ENCODE data around the gene KPNA6. TPM values are rescaled to one million over a fixed set of nuclear protein-coding genes. Genes with fewer than 3 reads are reported as not detected.
A peak's percentile ranks its signal among the peaks of the same experiment; 100 is the strongest.

Gene KPNA6
- total RNA-seq, 2 experiments from 2014 or later, result 59.6 to 82.8 TPM

DNA sequence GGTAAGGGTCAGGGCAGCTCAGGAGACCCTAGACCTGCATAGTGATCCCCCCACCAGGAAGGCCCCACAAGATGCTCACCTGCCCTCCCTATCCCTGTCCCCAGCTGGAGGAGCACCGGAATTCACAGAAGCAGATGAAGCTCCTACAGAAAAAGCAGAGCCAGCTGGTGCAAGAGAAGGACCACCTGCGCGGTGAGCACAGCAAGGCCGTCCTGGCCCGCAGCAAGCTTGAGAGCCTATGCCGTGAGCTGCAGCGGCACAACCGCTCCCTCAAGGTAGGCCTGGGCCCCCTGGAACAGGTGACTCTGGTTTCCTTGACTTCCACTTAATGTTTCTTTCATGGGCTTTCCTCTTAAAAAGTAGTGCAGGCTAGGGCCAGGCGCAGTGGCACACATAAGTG is 80.0 kb downstream of the KPNA6 start:
- no peak for ATAC-seq
- CTCF ChIA-PET, result interaction anchor here (0.7 kb wide), 1 partner anchor 256 kb away, joined by 3 read pairs; no protein-coding TSS in a partner anchor

DNA sequence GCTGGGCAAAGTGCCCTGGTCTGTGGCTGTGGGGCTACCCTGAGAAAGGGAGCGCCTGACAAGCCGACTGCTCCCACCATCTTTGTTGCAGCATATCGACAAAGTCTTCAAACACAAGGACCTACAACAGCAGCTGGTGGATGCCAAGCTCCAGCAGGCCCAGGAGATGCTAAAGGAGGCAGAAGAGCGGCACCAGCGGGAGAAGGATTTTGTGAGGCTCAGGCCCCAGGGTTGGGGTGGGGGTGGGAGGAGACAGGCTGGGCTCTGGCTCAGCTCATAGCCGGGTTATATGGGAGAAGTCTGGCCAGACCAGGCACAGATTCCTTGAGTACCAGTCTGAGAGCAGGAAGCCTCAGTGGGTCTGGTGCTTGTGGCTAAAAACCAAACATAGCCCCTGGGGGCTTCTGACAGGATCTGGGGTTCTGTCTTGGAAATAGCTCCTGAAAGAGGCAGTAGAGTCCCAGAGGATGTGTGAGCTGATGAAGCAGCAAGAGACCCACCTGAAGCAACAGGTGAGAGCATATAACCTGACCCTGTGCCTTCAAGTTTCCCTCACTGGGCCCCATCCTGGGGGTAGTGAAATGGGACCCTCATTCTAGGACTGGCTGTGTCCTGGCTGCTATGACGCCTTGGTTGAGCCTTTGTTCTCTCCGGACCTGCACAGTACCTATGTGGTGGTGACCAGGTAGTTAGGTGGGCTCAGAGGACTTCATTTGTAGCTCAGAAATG is 84.5 kb downstream of the KPNA6 start:
- ATAC-seq (no peak), DNase-seq (no peak)
- Mint-ChIP-seq H3K27me3 (no peaks in the 10 kb centered on the region), H3K9me3 (ENCODE audit: low read depth) (no peaks in the 10 kb centered on the region), H3K27ac (no peak overlapping the region), H3K4me3 (no peak overlapping the region), H3K36me3 (peaks cover 73% of the 10 kb centered on the region), H3K4me1 (peaks cover 52% of the 10 kb centered on the region)
- CTCF ChIA-PET, result interaction anchor here (0.6 to 0.9 kb wide), 2 partner anchors 10 to 32 kb away, joined by 3 read pairs; no protein-coding TSS in a partner anchor

More for the DNA sequence above, 80.0 kb downstream of the KPNA6 start:
- H3K27me3 Mint-ChIP-seq, result no peaks in the 10 kb centered on the region
- H3K4me3 Mint-ChIP-seq, result no peak overlapping the region
- peaks cover 44% of the 10 kb centered on the region for H3K4me1 Mint-ChIP-seq
- no peak overlapping the region for H3K27ac Mint-ChIP-seq
- H3K9me3 Mint-ChIP-seq (ENCODE audit: low read depth), result no peaks in the 10 kb centered on the region
- no peak for DNase-seq
- H3K36me3 Mint-ChIP-seq, result peaks cover 67% of the 10 kb centered on the region

DNA sequence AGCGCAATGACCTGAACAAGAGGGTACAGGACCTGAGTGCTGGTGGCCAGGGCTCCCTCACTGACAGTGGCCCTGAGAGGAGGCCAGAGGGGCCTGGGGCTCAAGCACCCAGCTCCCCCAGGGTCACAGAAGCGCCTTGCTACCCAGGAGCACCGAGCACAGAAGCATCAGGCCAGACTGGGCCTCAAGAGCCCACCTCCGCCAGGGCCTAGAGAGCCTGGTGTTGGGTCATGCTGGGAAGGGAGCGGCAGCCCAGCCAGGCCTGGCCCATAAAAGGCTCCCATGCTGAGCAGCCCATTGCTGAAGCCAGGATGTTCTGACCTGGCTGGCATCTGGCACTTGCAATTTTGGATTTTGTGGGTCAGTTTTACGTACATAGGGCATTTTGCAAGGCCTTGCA is 87.1 kb downstream of the KPNA6 start:
- ATAC-seq, result no peak
- Mint-ChIP-seq H3K4me1 (peaks cover 68% of the 10 kb centered on the region), H3K4me3 (no peak overlapping the region), H3K36me3 (peaks cover 63% of the 10 kb centered on the region), H3K27ac (peak overlapping the region; percentile 17), H3K9me3 (ENCODE audit: low read depth) (no peaks in the 10 kb centered on the region), H3K27me3 (no peaks in the 10 kb centered on the region)
- CTCF ChIA-PET, result interaction anchor here (0.8 to 1.7 kb wide), 7 partner anchors 9 to 97 kb away, joined by 3 to 6 read pairs (median 3); partner anchors contain the start of genes HDAC1, IQCC and TXLNA
- no peak for DNase-seq

DNA sequence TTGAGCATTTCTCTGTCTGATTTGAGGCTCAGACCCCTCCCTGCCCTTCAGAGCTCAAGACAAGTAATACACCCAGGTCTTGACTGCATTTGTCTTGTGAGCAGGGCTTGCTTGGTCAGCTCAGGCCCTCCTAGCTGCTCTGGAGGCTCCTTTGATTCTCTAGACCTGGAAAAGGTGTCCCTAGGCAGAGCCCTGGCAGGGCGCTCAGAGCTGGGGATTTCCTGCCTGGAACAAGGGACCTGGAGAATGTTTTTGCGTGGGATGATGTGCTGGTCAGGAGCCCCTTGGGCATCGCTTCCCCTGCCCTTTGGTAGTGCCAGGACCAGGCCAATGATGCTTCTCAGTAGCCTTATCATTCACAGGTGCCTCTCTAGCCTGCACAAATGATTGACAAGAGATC is 87.7 kb downstream of the KPNA6 start:
- no peak for ATAC-seq
- CTCF ChIA-PET, result interaction anchor here (1.5 to 1.7 kb wide), 2 partner anchors 45 to 53 kb away, joined by 5 to 6 read pairs; no protein-coding TSS in a partner anchor
- Mint-ChIP-seq H3K4me3 (no peak overlapping the region), H3K4me1 (peaks cover 74% of the 10 kb centered on the region), H3K27me3 (no peaks in the 10 kb centered on the region), H3K27ac (peak overlapping the region; percentile 17), H3K9me3 (ENCODE audit: low read depth) (no peaks in the 10 kb centered on the region), H3K36me3 (peaks cover 58% of the 10 kb centered on the region)
- no peak for DNase-seq

DNA sequence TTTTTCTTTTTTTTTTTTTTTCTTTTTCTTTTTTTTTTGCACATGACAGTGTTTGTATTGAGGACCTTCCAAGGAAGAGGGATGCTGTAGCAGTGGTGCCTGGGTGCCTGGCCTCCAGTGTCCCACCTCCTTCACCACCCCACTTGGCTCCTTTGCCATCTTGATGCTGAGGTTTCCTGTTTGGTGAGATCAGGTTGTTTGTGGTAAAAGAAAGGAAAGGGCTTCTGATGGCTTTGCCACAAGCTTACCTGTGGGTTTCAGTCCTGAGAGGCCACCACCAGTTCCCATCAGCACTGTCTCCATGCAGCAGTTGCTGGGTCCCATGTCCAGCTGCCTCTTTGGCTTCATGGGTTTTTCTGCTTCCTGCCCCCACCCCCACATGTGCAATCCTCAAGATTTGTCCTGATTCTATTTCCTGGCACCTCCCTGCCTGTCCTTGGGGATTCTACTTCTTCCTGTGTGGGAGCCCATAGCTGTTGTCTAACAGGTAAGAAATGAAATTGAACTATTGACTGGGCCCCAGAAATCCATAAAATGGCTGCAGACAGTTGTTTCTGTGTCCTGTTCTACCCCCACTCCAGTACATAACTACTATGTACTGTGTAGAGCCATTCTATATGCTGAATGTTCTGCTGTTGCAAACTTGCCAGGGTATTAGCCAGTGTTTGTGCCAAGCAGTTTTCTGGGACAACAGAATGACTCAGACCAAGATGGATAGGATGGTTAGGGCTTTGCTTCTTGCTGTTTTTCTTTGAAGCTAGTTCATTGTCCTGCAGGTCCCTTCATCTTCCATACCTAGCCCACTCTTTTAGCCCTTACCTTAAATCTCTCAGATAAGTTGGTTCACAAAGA is 88.3 kb downstream of the KPNA6 start:
- Mint-ChIP-seq H3K4me3 (no peak overlapping the region), H3K4me1 (peaks cover 74% of the 10 kb centered on the region), H3K36me3 (peaks cover 55% of the 10 kb centered on the region), H3K27me3 (no peaks in the 10 kb centered on the region), H3K27ac (peak overlapping the region; percentile 63), H3K9me3 (ENCODE audit: low read depth) (no peaks in the 10 kb centered on the region)
- CTCF ChIA-PET, result interaction anchor here (1.0 to 1.7 kb wide), 4 partner anchors 10 to 140 kb away, joined by 3 to 6 read pairs (median 4); partner anchors contain the start of genes IQCC and MARCKSL1
- ATAC-seq, result peak; percentile 8
- DNase-seq, result peak; percentile 64

DNA sequence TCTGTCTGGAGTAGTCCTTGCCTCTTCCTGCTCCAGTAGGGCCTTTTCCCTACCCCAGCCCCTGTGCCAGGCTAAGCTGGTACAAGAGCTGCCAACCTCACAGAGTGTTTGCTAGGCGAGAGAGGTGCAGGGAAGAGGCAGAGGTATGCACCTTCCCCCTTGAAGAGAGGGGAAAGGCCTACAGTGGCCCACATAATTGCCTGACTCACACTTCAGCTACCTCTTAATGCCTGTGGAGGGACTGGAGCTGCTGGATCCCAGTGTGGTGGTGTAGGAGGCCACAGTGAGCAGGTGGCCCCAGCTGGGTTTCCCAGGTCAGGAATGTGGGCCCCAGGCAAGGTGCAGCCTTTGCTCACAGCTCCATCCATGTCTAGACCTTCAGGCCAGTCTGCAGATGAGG is 89.2 kb downstream of the KPNA6 start:
- DNase-seq, result no peak

DNA sequence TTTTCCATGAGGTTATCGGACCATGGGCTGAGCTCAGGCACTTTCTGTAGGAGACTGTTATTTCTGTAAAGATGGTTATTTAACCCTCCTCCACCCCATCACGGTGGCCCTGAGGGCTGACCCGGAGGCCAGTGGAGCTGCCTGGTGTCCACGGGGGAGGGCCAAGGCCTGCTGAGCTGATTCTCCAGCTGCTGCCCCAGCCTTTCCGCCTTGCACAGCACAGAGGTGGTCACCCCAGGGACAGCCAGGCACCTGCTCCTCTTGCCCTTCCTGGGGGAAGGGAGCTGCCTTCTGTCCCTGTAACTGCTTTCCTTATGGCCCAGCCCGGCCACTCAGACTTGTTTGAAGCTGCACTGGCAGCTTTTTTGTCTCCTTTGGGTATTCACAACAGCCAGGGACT is 90.0 kb downstream of the KPNA6 start:
- Mint-ChIP-seq H3K9me3 (ENCODE audit: low read depth) (no peaks in the 10 kb centered on the region), H3K36me3 (peaks cover 44% of the 10 kb centered on the region), H3K27me3 (no peaks in the 10 kb centered on the region), H3K4me3 (no peak overlapping the region), H3K27ac (no peak overlapping the region), H3K4me1 (peaks cover 81% of the 10 kb centered on the region)
- CTCF ChIA-PET, result interaction anchor here (0.9 to 1.3 kb wide), 2 partner anchors 13 to 50 kb away, joined by 3 read pairs; no protein-coding TSS in a partner anchor
- ATAC-seq, result no peak
- DNase-seq, result no peak

More for the DNA sequence above, 89.2 kb downstream of the KPNA6 start:
- H3K27ac Mint-ChIP-seq, result peak overlapping the region; percentile 63
- H3K36me3 Mint-ChIP-seq, result peaks cover 48% of the 10 kb centered on the region
- no peaks in the 10 kb centered on the region for H3K27me3 Mint-ChIP-seq
- no peak for ATAC-seq
- CTCF ChIA-PET, result interaction anchor here (0.6 to 1.3 kb wide), 6 partner anchors 9 to 139 kb away, joined by 3 to 4 read pairs (median 3); partner anchors contain the start of genes IQCC and MARCKSL1
- no peaks in the 10 kb centered on the region for H3K9me3 Mint-ChIP-seq (ENCODE audit: low read depth)
- peaks cover 79% of the 10 kb centered on the region for H3K4me1 Mint-ChIP-seq
- no peak overlapping the region for H3K4me3 Mint-ChIP-seq

DNA sequence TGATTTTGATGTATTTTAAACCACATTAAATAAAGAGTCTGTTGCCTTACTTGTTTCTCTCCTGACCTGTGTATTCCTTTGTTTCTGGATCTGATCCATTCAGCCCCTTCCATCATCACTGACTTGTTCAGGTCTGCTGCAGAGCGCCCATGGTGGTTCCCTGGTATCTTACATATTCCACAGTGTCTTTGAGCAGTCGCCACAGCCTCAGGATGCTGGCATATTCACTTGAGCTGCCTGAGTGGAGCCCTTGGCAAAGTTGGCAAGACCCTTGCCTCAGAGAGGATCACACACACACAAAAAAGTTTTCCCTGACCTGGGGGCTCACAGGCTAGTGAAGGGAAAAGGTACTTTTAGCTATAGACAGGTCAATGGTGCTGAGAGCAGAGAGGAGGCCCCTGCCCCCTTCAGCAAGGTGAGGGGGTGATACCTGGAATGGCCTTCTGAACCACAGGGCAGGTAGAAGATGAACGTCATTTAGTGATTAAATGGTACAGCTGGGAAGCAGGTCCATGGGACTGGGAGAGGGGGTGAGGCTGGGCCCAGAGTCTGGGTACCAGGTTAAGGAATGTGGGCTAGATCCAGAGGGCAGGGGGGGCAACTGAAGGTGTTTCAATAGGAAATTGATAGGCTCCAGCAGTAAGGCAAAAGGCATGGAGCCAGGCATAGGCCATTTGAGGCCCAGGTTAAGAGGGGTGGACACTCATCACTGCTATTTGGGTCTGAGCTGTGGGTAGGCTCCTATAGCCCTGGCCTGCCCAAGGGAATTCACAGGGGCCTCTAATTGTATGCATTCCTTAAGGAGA is 90.6 kb downstream of the KPNA6 start:
- Mint-ChIP-seq H3K27me3 (no peaks in the 10 kb centered on the region), H3K36me3 (peaks cover 39% of the 10 kb centered on the region), H3K4me1 (peaks cover 79% of the 10 kb centered on the region), H3K4me3 (no peak overlapping the region), H3K27ac (peak overlapping the region; percentile 13), H3K9me3 (ENCODE audit: low read depth) (no peaks in the 10 kb centered on the region)
- CTCF ChIA-PET, result interaction anchor here (0.9 to 1.3 kb wide), 2 partner anchors 50 to 88 kb away, joined by 3 read pairs; no protein-coding TSS in a partner anchor
- no peak for ATAC-seq
- no peak for DNase-seq

DNA sequence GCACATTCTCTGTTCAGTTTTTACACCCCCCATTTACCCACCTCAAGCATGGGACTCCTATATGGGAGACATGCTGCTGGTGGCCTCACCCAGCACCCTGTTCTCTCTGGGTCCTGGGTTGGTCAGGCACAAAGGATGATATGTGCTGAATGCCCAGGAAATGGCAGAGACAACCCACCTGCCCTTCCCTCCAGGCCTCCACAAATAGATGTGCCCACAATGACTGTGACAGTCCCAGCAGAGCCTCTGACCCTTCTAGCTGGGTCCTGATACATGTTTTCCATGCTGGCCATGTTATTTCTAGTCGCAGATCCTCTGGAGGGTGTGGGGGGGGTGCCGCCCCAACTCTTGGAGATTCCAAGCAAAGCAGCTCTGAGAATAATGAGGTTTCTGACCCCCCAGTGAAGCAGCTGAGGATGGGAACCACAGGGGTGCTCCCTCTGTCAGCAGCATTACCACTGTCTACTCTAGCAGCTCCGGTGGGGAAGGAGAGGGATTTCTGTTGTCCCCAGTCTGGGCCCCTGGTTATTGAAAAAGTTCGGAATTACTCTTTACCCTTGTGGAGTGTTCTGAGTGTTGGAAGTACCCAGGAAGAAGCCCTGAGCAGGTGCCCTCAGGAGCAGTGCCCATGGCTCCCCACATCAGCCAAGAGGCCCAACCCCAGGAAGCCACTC is 91.3 kb downstream of the KPNA6 start:
- no peaks in the 10 kb centered on the region for H3K27me3 Mint-ChIP-seq
- peaks cover 34% of the 10 kb centered on the region for H3K36me3 Mint-ChIP-seq
- ATAC-seq (no peak), DNase-seq (no peak)
- CTCF ChIA-PET, result interaction anchor here (0.9 to 3.9 kb wide), 2 partner anchors 19 to 88 kb away, joined by 3 to 18 read pairs; partner anchors contain the start of gene TXLNA
- H3K27ac Mint-ChIP-seq, result peak overlapping the region; percentile 82
- H3K4me3 Mint-ChIP-seq, result no peak overlapping the region
- H3K4me1 Mint-ChIP-seq, result peaks cover 79% of the 10 kb centered on the region
- no peaks in the 10 kb centered on the region for H3K9me3 Mint-ChIP-seq (ENCODE audit: low read depth)

DNA sequence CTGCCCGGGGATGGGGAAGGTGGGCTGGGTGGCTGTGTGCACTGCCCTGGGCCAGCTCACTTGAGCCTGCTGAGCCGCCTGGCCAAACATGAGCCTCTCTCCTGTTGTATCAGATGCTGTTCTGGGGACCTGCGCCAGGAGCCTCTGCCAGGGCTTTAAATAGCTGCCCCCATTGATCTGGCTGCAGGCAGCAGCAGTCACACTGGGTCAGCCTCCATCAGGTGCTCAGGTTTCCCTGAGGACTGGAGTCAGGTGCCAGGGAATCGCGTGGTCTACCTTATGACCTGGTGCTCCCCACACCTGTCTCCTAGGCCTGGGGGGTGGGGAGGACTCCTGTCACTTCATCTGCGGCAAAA is 91.8 kb downstream of the KPNA6 start:
- DNase-seq (no peak), ATAC-seq (no peak)
- Mint-ChIP-seq H3K4me3 (no peak overlapping the region), H3K36me3 (peaks cover 29% of the 10 kb centered on the region), H3K27me3 (no peaks in the 10 kb centered on the region), H3K9me3 (ENCODE audit: low read depth) (no peaks in the 10 kb centered on the region), H3K27ac (peak overlapping the region; percentile 82), H3K4me1 (peaks cover 75% of the 10 kb centered on the region)
- CTCF ChIA-PET, result interaction anchor here (0.9 to 3.9 kb wide), 7 partner anchors 10 to 173 kb away, joined by 3 to 18 read pairs (median 9); partner anchors contain the start of genes KPNA6, LCK and TXLNA

DNA sequence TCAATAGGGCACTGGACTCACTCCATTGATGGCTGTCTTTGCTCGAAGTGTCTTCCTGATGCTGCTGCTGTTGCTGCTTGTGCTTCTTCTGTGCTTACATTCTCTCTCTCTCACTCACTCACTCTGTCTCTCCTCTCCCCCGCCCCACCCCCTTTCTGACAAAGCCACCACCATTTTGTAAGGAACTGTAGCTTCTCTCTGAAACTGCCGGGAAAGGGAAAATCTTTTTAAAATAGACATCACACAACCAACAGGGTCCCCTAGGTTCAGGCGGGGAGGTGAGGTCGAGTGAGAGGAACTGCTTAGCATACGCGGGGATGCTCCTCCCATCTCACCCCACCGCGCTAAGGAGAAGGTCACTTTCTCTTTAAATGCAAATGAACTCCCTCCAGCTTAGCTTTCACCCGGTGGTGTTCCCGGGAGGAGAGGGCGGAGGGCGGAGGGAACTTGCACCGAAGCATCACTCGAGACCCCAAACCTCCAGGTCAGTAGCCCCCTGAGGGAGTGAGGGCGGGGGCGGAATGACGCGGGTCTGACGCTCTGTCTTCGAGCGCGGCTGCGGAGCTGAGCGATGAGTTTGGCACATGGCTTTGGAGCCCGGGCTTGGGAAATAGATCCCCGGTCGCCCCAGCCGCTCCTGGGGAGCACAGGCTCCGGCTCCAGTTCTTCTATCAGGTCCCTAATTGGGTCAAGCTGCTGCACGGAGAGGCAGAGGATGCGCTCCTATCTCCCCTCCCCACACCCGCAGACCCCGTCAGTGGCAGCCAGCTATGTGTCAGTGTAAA is 92.6 kb downstream of the KPNA6 start, which contains the start of gene CCDC28B:
Gene CCDC28B, plus strand, starts transcription at position 370 of the 785 bp plus-strand sequence. CDS start 1,341 bp downstream, outside the sequence.
- Mint-ChIP-seq H3K27ac (peak within 1 kb of the TSS; percentile 94), H3K9me3 (ENCODE audit: low read depth) (no peaks in the 10 kb centered on the region), H3K4me1 (peaks cover 68% of the 10 kb centered on the region), H3K27me3 (no peaks in the 10 kb centered on the region), H3K4me3 (peak within 1 kb of the TSS; percentile 87), H3K36me3 (peaks cover 25% of the 10 kb centered on the region)
- ATAC-seq (peak; percentile 62), DNase-seq (peak; percentile 71)
- CTCF ChIA-PET, result interaction anchor here (1.2 to 3.9 kb wide), 10 partner anchors 11 to 198 kb away, joined by 3 to 18 read pairs (median 5); partner anchors contain the start of genes KPNA6, LCK and TXLNA

Measured in activated CD8-positive, alpha-beta memory T cell treated with anti-CD3 and anti-CD28 coated beads, Interleukin-2, amount 10 ng/mL, durations not matched to agents 7 days and 5 days (primary cell).